Activated T-cell treated with anti-CD3 and anti-CD28 coated beads, Interleukin-2, amount 50 U/mL, for 72 hours (primary cell): ENCODE results near the gene SMYD3. TPM values are rescaled to one million over a fixed set of nuclear protein-coding genes. Genes with fewer than 3 reads are reported as not detected.

Experiments
- ATAC-seq, 2 donors: fragments of 150-1000 bp; cut with Tn5 transposase; replicated peaks in 1 of 2; 2 replicates each; pipeline ENCODE4 v1.10.0; 2021; ENCODE audit warnings: moderate library complexity in 2 of 2, mild to moderate bottlenecking in 1 of 2
- DNase-seq, 2 donors: peaks; one replicate each; pipeline ENCODE4 v3.0.0; 2021 to 2022; ENCODE audit warnings: mixed read lengths in 1 of 2
- H3K27ac Mint-ChIP-seq: one replicate; pipeline ENCODE4 v1.8.0; 2022; ENCODE audit warnings: mild to moderate bottlenecking, moderate library complexity, mixed read lengths
- H3K27me3 Mint-ChIP-seq: one replicate; pipeline ENCODE4 v1.8.0; 2022; ENCODE audit warnings: low read depth, mixed read lengths
- H3K36me3 Mint-ChIP-seq, 2 donors: one replicate each; pipeline ENCODE4 v1.8.0; 2022; ENCODE audit warnings: mixed read lengths in 2 of 2, mild to moderate bottlenecking in 1 of 2; ENCODE audit not compliant: insufficient read depth in 2 of 2
- H3K4me1 Mint-ChIP-seq: one replicate; pipeline ENCODE4 v1.8.0; 2022; ENCODE audit warnings: low read depth, mixed read lengths
- H3K4me3 Mint-ChIP-seq, 2 donors: one replicate each; pipeline ENCODE4 v1.8.0; 2022; ENCODE audit warnings: mild to moderate bottlenecking in 2 of 2, mixed read lengths in 2 of 2, moderate library complexity in 2 of 2
- H3K9me3 Mint-ChIP-seq, 2 donors: one replicate each; pipeline ENCODE4 v1.8.0; 2022; ENCODE audit warnings: mixed read lengths in 2 of 2
- total RNA-seq, 2 donors: library from RNA; stranded (reverse); gene quantifications; one replicate each; pipeline ENCODE4 v1.2.3, GENCODE V29; 2022

Gene SMYD3
- total RNA-seq, 2 donors from 2014 or later, result 19.1 to 21.0 TPM

- Mint-ChIP-seq H3K4me1 (peaks cover 6% of the 10 kb centered on the region), H3K27ac (no peak overlapping the region)
- no peak for ATAC-seq
These were observed 569.6 kb downstream of the SMYD3 start for GRCh38 chr1:245937316-245938045.

GRCh38 chr1:245934409-245934808 is 572.7 kb downstream of the SMYD3 start:
- H3K4me3 Mint-ChIP-seq, result no peak overlapping the region
- H3K36me3 Mint-ChIP-seq, result no peaks in the 10 kb centered on the region
- no peaks in the 10 kb centered on the region for H3K27me3 Mint-ChIP-seq
- no peak overlapping the region for H3K27ac Mint-ChIP-seq
- H3K4me1 Mint-ChIP-seq, result no peaks in the 10 kb centered on the region
- DNase-seq (no peak), ATAC-seq (no peak)
- no peaks in the 10 kb centered on the region for H3K9me3 Mint-ChIP-seq

More at GRCh38 chr1:245937316-245938045, 569.6 kb downstream of the SMYD3 start:
- Mint-ChIP-seq H3K36me3 (no peaks in the 10 kb centered on the region), H3K27me3 (no peaks in the 10 kb centered on the region), H3K9me3 (no peaks in the 10 kb centered on the region), H3K4me3 (no peak overlapping the region)
- no peak for DNase-seq

- no peaks in the 10 kb centered on the region for H3K4me1 Mint-ChIP-seq
- ATAC-seq (no peak), DNase-seq (no peak)
- H3K27ac Mint-ChIP-seq, result no peak overlapping the region
- H3K27me3 Mint-ChIP-seq, result no peaks in the 10 kb centered on the region
- H3K36me3 Mint-ChIP-seq, result no peaks in the 10 kb centered on the region
- H3K4me3 Mint-ChIP-seq, result no peak overlapping the region
- no peaks in the 10 kb centered on the region for H3K9me3 Mint-ChIP-seq
These were observed 573.5 kb downstream of the SMYD3 start for GRCh38 chr1:245933431-245934045.

- DNase-seq (no peak), ATAC-seq (no peak)
- Mint-ChIP-seq H3K4me3 (no peak overlapping the region), H3K9me3 (no peaks in the 10 kb centered on the region), H3K27me3 (no peaks in the 10 kb centered on the region), H3K27ac (no peak overlapping the region), H3K36me3 (no peaks in the 10 kb centered on the region), H3K4me1 (no peaks in the 10 kb centered on the region)
These were observed 574.6 kb downstream of the SMYD3 start for GRCh38 chr1:245932302-245932972.

DNA sequence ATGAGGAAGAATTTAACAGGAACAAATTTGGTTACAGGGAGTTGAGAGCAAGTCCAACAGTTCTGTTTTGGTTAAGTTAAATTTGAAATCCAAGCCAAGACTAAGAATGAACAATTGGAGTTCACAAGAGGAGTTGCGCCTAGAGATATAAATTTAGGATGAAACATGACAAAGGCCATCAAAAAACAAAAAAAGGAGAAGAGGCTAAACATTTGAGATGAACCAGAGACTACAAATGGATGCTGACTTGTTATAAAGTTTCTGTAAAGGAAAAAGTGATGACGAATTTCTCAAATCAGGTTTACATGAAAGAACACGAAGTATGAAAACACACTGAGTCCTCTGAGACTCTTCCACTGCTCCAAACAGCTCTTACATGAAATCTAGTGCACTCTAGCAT is 575.6 kb downstream of the SMYD3 start:
- no peaks in the 10 kb centered on the region for H3K36me3 Mint-ChIP-seq
- H3K27ac Mint-ChIP-seq, result no peak overlapping the region
- H3K9me3 Mint-ChIP-seq, result no peaks in the 10 kb centered on the region
- DNase-seq (no peak), ATAC-seq (no peak)
- H3K4me1 Mint-ChIP-seq, result no peaks in the 10 kb centered on the region
- H3K4me3 Mint-ChIP-seq, result no peak overlapping the region
- no peaks in the 10 kb centered on the region for H3K27me3 Mint-ChIP-seq

- no peak overlapping the region for H3K27ac Mint-ChIP-seq
- no peaks in the 10 kb centered on the region for H3K9me3 Mint-ChIP-seq
These were observed 577.9 kb downstream of the SMYD3 start for GRCh38 chr1:245929224-245929623.

GRCh38 chr1:245926888-245927287 is 580.2 kb downstream of the SMYD3 start:
- no peak overlapping the region for H3K4me3 Mint-ChIP-seq
- H3K36me3 Mint-ChIP-seq, result peaks cover 1 to 2% of the 10 kb centered on the region in 2 donors
- H3K27ac Mint-ChIP-seq, result no peak overlapping the region
- no peak for ATAC-seq
- no peaks in the 10 kb centered on the region for H3K4me1 Mint-ChIP-seq
- DNase-seq, result no peak
- no peaks in the 10 kb centered on the region for H3K27me3 Mint-ChIP-seq
- no peaks in the 10 kb centered on the region for H3K9me3 Mint-ChIP-seq

More at GRCh38 chr1:245929224-245929623, 577.9 kb downstream of the SMYD3 start:
- DNase-seq (no peak), ATAC-seq (no peak)
- H3K4me3 Mint-ChIP-seq, result no peak overlapping the region
- peaks cover 1 to 2% of the 10 kb centered on the region in 2 donors for H3K36me3 Mint-ChIP-seq
- no peaks in the 10 kb centered on the region for H3K4me1 Mint-ChIP-seq
- H3K27me3 Mint-ChIP-seq, result no peaks in the 10 kb centered on the region

DNA sequence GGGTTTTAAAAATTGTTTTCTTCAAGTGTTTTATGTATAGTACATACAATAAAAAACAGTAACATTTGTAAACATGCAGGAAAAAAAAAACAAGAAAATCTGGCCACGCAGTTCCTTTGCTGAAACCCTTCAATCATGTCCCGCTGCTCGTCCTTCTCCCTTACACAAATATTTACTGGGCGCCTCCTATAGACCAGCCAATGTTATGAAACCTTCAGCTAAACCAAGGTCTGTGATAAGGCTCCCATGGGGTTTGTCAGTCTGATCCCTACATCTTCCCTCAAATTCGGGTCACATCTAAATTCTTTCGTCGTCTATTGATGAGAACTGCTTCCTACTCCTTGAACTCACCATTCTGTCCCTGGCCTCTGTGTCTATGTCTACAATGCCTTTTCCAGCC is 583.9 kb downstream of the SMYD3 start:
- H3K9me3 Mint-ChIP-seq, result peaks cover 2 to 3% of the 10 kb centered on the region in 2 donors
- H3K4me1 Mint-ChIP-seq, result no peaks in the 10 kb centered on the region
- H3K27me3 Mint-ChIP-seq, result no peaks in the 10 kb centered on the region
- DNase-seq (no peak), ATAC-seq (no peak)
- peaks cover 1 to 7% of the 10 kb centered on the region in 2 donors for H3K36me3 Mint-ChIP-seq
- no peak overlapping the region for H3K27ac Mint-ChIP-seq
- no peak overlapping the region for H3K4me3 Mint-ChIP-seq

DNA sequence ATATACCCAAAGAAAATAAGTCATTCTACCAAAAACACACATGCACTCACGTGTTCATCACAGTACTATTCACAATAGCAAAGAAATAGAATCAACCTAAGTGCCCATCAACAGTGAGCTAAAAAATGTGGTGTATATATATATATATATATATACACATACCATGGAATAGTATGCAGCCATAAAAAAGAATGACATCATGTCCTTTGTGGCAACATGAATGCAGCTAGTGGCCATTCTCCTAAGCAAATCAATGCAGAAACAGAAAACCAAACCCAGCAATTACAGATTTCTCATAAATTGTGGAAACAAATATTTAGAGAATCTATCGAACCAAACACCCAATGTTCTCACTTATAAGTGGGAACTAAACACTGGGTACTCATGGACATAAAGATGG is 585.7 kb downstream of the SMYD3 start:
- H3K36me3 Mint-ChIP-seq, result peaks cover 1 to 7% of the 10 kb centered on the region in 2 donors
- DNase-seq, result no peak
- no peaks in the 10 kb centered on the region for H3K27me3 Mint-ChIP-seq
- no peak for ATAC-seq
- no peak overlapping the region for H3K27ac Mint-ChIP-seq
- peaks cover 2 to 3% of the 10 kb centered on the region in 2 donors for H3K9me3 Mint-ChIP-seq
- H3K4me3 Mint-ChIP-seq, result no peak overlapping the region
- H3K4me1 Mint-ChIP-seq, result no peaks in the 10 kb centered on the region

DNA sequence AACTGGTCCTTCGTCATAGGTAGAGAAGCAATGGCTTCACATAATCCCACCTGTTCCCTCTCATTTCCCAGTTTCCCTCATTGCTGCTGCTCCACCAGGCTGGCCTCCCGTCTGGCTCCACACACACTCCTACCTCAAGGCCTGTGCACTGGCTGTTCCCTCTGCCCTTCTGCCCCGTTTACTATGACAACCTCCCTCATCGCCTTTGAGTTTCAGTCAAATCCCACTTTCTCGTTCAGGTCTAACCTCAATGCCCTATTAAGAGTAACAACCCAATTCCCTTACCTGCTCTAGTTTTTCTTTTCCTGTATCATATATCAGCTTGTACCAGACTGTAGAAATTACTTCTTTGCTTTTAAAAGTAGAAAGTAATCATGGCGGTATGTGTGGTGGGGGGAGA is 589.7 kb downstream of the SMYD3 start:
- peaks cover 6 to 11% of the 10 kb centered on the region in 2 donors for H3K36me3 Mint-ChIP-seq

GRCh38 chr1:245915841-245916240 is 591.2 kb downstream of the SMYD3 start:
- Mint-ChIP-seq H3K27ac (no peak overlapping the region), H3K36me3 (peaks cover 9 to 11% of the 10 kb centered on the region in 2 donors), H3K9me3 (peaks cover 5 to 7% of the 10 kb centered on the region in 2 donors), H3K4me1 (no peaks in the 10 kb centered on the region), H3K4me3 (no peak overlapping the region), H3K27me3 (no peaks in the 10 kb centered on the region)
- no peak for ATAC-seq
- no peak for DNase-seq

More for the DNA sequence above, 589.7 kb downstream of the SMYD3 start:
- DNase-seq (no peak), ATAC-seq (no peak)
- H3K9me3 Mint-ChIP-seq, result peaks cover 5 to 8% of the 10 kb centered on the region in 2 donors
- H3K27me3 Mint-ChIP-seq, result no peaks in the 10 kb centered on the region
- no peak overlapping the region for H3K27ac Mint-ChIP-seq
- no peaks in the 10 kb centered on the region for H3K4me1 Mint-ChIP-seq
- no peak overlapping the region for H3K4me3 Mint-ChIP-seq

DNA sequence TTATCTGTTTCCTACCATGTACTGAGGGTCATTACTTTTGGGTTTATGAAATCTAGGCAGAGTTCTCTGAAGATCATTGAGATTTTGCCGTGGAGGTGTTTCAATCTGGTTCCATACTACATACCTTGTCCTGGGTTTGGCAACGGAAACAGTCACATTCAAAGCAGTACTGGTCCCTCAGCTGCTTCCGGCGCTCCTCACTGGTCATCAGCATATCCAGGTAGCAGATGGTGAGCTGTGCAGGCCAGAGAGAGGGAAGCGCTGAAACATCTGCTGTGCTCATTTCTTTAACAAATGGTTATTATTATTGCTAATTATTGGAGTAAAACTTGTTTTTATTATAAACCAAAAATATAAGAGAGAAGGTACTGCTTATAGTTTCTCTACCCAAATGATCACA is 591.7 kb downstream of the SMYD3 start:
- Mint-ChIP-seq H3K27ac (no peak overlapping the region), H3K36me3 (peaks cover 7 to 11% of the 10 kb centered on the region in 2 donors), H3K9me3 (peaks cover 3 to 6% of the 10 kb centered on the region in 2 donors), H3K27me3 (no peaks in the 10 kb centered on the region), H3K4me3 (no peak overlapping the region), H3K4me1 (no peaks in the 10 kb centered on the region)
- DNase-seq (no peak), ATAC-seq (no peak)

GRCh38 chr1:245908543-245908942 is 598.5 kb downstream of the SMYD3 start:
- H3K4me1 Mint-ChIP-seq, result no peaks in the 10 kb centered on the region
- no peaks in the 10 kb centered on the region for H3K27me3 Mint-ChIP-seq
- no peak overlapping the region for H3K4me3 Mint-ChIP-seq
- H3K27ac Mint-ChIP-seq, result no peak overlapping the region
- ATAC-seq (no peak), DNase-seq (no peak)
- H3K9me3 Mint-ChIP-seq, result peaks cover 0 to 2% of the 10 kb centered on the region in 2 donors
- peaks cover under 1 to 7% of the 10 kb centered on the region in 2 donors for H3K36me3 Mint-ChIP-seq
